Measurements from ENCODE around the gene STK26. TPM values are rescaled to one million over a fixed set of nuclear protein-coding genes. Genes with fewer than 3 reads are reported as not detected.

The STK26 gene
- total and polyA plus RNA-seq, 8 donors: 1.6 to 4.5 (median 2.4) TPM

DNA sequence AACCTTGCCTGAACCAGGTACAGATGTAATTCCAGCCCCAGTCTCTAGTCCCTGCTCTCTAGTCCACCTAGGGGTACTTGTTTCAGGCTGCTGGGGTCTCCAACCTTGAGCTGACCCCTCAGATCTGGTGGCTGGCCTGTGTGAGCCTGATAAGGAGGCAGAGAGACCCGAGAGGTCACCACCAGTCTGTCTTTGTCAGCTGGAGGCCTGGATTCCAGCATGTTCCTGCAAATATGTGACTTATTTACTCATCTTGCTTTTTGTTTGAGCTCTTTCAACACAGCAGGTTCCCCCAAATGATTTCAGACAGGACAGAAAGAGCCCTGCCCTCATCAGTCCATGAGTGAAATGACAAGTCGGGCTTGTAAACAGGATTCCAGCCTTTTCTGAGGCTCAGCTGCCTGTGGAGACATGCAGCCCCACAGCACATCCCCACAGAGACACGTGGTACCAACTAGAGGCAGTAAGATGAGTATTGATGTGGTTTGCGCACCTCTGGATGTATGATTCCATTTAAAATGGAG lies 37.5 kb upstream of the STK26 start:
- peaks cover 0 to 18% (median 5%) of the 10 kb centered on the region in 4 donors for H3K27me3 ChIP-seq
- ATAC-seq (no peak), FAIRE-seq (no peak), DNase-seq (no peak)
- 43 to 58% methylated on average over 4 of the region's 4 CpGs for WGBS, 2 donors
- intact Hi-C loops (cut with DNase I): no loop called here
- no peaks in the 10 kb centered on the region for H3K36me3 ChIP-seq
- H3K4me3 ChIP-seq: no peak overlapping the region
- H3K27ac ChIP-seq: no peak overlapping the region
- no peaks in the 10 kb centered on the region for H3K4me1 ChIP-seq
- no peaks in the 10 kb centered on the region for H3K9me3 ChIP-seq
- TF ChIP-seq, protein P1, sequence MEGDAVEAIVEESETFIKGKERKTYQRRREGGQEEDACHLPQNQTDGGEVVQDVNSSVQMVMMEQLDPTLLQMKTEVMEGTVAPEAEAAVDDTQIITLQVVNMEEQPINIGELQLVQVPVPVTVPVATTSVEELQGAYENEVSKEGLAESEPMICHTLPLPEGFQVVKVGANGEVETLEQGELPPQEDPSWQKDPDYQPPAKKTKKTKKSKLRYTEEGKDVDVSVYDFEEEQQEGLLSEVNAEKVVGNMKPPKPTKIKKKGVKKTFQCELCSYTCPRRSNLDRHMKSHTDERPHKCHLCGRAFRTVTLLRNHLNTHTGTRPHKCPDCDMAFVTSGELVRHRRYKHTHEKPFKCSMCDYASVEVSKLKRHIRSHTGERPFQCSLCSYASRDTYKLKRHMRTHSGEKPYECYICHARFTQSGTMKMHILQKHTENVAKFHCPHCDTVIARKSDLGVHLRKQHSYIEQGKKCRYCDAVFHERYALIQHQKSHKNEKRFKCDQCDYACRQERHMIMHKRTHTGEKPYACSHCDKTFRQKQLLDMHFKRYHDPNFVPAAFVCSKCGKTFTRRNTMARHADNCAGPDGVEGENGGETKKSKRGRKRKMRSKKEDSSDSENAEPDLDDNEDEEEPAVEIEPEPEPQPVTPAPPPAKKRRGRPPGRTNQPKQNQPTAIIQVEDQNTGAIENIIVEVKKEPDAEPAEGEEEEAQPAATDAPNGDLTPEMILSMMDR (IDR thresholded peaks at IDR 0.05): no peak

DNA sequence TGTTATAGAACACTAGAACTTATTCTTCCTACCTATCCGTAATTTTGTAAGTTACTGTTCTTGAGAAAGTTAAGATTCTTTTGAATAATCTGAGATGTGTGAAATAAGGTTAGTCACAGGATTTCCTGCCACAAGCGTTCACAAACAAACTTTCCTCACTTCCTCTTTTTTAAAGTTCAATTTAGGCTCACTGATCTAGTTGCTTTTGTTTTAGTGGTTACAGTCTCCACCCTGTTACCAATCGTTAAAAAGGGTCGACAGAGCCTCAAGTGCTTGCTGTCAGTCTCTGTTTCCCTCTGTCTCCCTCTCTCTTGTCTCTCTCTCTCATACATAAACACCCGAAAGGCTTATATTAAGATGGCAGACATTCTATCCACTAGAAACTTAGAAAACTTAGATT lies 35.9 kb upstream of the STK26 start:
- ATAC-seq (no peak), DNase-seq (no peak), FAIRE-seq (no peak)
- TF ChIP-seq, protein P1 (IDR thresholded peaks at IDR 0.05): no peak
- Histone ChIP-seq H3K27ac (no peak overlapping the region), H3K9me3 (no peaks in the 10 kb centered on the region), H3K36me3 (no peaks in the 10 kb centered on the region), H3K4me1 (no peaks in the 10 kb centered on the region), H3K4me3 (no peak overlapping the region), H3K27me3 (peaks cover 0 to 18% (median 5%) of the 10 kb centered on the region in 4 donors)
- intact Hi-C loops (cut with DNase I): no loop called here
- WGBS, 2 donors: 43 to 46% methylated on average over 5 of the region's 5 CpGs

DNA sequence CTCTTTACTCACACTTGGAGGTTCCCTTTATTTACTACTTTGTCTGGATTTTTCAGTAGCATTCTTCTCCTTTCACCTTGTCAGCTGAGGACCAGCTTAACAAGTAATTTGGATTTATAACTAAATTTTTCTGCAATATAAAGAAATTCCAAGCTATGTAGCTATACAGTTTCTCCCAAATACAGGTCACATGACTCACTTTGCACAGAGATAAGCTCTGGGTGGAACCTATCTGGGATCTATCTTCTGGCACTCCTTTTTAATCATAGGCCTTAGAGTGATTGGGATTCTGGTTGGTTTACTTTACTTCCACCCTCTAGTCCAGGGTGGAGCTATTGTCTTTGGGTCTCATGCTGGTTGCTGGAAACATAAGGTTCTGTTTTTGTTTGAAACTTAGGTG lies 34.9 kb upstream of the STK26 start:
- Histone ChIP-seq H3K27me3 (peaks cover 0 to 18% (median 5%) of the 10 kb centered on the region in 4 donors), H3K36me3 (no peaks in the 10 kb centered on the region), H3K4me1 (no peaks in the 10 kb centered on the region), H3K27ac (no peak overlapping the region), H3K9me3 (no peaks in the 10 kb centered on the region), H3K4me3 (no peak overlapping the region)
- no peak for FAIRE-seq
- ATAC-seq: no peak
- DNase-seq: no peak
- intact Hi-C loops (cut with DNase I): no loop called here
- TF ChIP-seq, protein P1 (IDR thresholded peaks at IDR 0.05): no peak

DNA sequence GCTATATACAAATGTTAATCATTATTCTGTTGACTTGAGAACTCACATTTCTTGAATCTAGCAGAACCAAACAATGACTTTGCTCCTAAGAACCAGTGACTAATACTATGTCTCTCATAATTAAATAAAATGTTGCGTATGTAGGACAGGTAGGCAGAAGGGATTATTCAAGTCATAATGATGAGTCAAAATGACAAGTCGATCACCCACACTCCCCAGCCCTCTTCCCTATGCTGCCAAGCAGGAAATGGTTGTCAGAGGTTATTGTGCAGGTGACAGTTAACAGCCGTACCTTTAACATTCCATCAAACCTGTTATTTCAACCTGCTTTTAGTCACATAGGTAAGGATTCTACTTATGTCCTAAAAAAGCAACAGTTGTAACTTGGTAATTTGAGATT lies 22.0 kb upstream of the STK26 start:
- DNase-seq (no peak), ATAC-seq (no peak), FAIRE-seq (no peak)
- Histone ChIP-seq H3K4me3 (no peak overlapping the region), H3K4me1 (no peaks in the 10 kb centered on the region), H3K27ac (no peak overlapping the region), H3K27me3 (peaks cover 0 to 4% (median 1%) of the 10 kb centered on the region in 4 donors), H3K36me3 (no peaks in the 10 kb centered on the region), H3K9me3 (no peaks in the 10 kb centered on the region)
- 52 to 56% methylated on average over 3 of the region's 3 CpGs for WGBS, 2 donors
- TF ChIP-seq, protein P1 (IDR thresholded peaks at IDR 0.05): no peak
- intact Hi-C loops (cut with DNase I): no loop called here

DNA sequence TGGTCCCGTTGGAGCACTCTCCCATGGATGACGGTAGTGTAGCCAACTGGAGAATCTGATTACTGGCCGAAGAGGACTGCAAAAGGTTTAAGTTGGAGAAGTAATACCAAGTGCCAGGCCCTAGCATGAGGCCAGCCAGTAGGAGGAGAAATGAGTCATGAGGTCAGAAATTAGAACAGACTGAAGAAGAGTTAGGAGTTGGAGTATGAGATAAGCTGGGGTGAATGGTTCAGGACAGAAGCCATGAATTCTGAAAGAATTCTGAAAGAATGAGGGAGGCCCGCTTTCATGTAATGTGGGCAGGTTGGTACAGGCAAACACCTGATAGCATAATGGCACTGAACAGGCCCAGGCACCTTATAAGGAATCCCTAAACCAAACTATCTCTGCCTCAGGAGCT lies 18.4 kb upstream of the STK26 start:
- H3K36me3 ChIP-seq: no peaks in the 10 kb centered on the region
- H3K27ac ChIP-seq: no peak overlapping the region
- no peak for FAIRE-seq
- DNase-seq: no peak
- peaks cover 0 to 11% (median 3%) of the 10 kb centered on the region in 4 donors for H3K27me3 ChIP-seq
- H3K9me3 ChIP-seq: no peaks in the 10 kb centered on the region
- no peak for ATAC-seq
- WGBS, 2 donors: 61 to 71% methylated on average over 4 of the region's 4 CpGs
- H3K4me3 ChIP-seq: no peak overlapping the region
- TF ChIP-seq, protein P1 (IDR thresholded peaks at IDR 0.05): no peak
- intact Hi-C loops (cut with DNase I): no loop called here
- H3K4me1 ChIP-seq: no peaks in the 10 kb centered on the region
